CD14-positive monocyte (primary cell): ENCODE data around the gene ABCC3. TPM values are rescaled to one million over a fixed set of nuclear protein-coding genes. Genes with fewer than 3 reads are reported as not detected.

ENCODE experiments used
- DNase-seq, 3 donors: peaks; one replicate each; pipeline ENCODE4 v3.0.0-alpha.2; 2011 to 2022
- H2AFZ ChIP-seq: 2 replicates; pipeline ENCODE4 v1.6.0; 2012; ENCODE audit warnings: mild to moderate bottlenecking, low read depth, low read length, inconsistent platforms; ENCODE audit not compliant: insufficient read depth, poor library complexity, severe bottlenecking
- H3K27ac ChIP-seq, 2 donors: 1 replicate in 1 of 2; 2 replicates in 1 of 2; pipeline ENCODE4 v1.5.1; 2012 to 2013; ENCODE audit warnings: low read length in 2 of 2, control low read depth in 1 of 2, inconsistent platforms in 1 of 2, low read depth in 1 of 2, mild to moderate bottlenecking in 1 of 2
- H3K27me3 ChIP-seq, 2 donors: one replicate each; pipeline versions ENCODE4 v1.6.0 to v1.6.1; 2011 to 2013; ENCODE audit warnings: low read length in 2 of 2; ENCODE audit not compliant: control insufficient read depth in 2 of 2, insufficient read depth in 2 of 2
- H3K36me3 ChIP-seq, 2 donors: replicated peaks in 1 of 2; 1 replicate in 1 of 2; 2 replicates in 1 of 2; pipeline versions ENCODE4 v1.5.1 to v1.6.1; 2012 to 2013; ENCODE audit warnings: low read length in 2 of 2, control low read depth in 1 of 2, inconsistent platforms in 1 of 2, mild to moderate bottlenecking in 1 of 2; ENCODE audit not compliant: insufficient read depth in 2 of 2, control insufficient read depth in 1 of 2
- H3K4me1 ChIP-seq, 2 donors: 1 replicate in 1 of 2; 2 replicates in 1 of 2; pipeline versions ENCODE4 v1.5.1 to v1.6.1; 2012 to 2013; ENCODE audit warnings: low read length in 2 of 2, control low read depth in 1 of 2, inconsistent platforms in 1 of 2, mild to moderate bottlenecking in 1 of 2, moderate library complexity in 1 of 2; ENCODE audit not compliant: insufficient read depth in 2 of 2, control insufficient read depth in 1 of 2
- H3K4me2 ChIP-seq: replicated peaks from 2 replicates; pipeline ENCODE3; 2012; ENCODE audit warnings: low read length, moderate library complexity, mild to moderate bottlenecking; ENCODE audit not compliant: poor library complexity, severe bottlenecking; ENCODE audit errors: extremely low read depth
- H3K4me3 ChIP-seq, 3 experiments: fragments of 200-600 bp in 1 of 3; sonication (generic) in 1 of 3; replicated peaks in 1 of 3; 1 replicate in 2 of 3; 2 replicates in 1 of 3; pipeline ENCODE4 v1.5.1; 2011 to 2013; ENCODE audit warnings: low read length in 3 of 3, mild to moderate bottlenecking in 3 of 3, control low read depth in 2 of 3, low read depth in 2 of 3, inconsistent platforms in 1 of 3, moderate library complexity in 1 of 3
- H3K79me2 ChIP-seq: 2 replicates; pipeline ENCODE4 v1.6.0; 2012; ENCODE audit warnings: mild to moderate bottlenecking, control low read depth, inconsistent platforms, low read length, moderate library complexity; ENCODE audit not compliant: insufficient read depth
- H3K9ac ChIP-seq: 2 replicates; pipeline ENCODE4 v1.6.0; 2017; ENCODE audit warnings: low read length, mild to moderate bottlenecking; ENCODE audit not compliant: insufficient read depth, poor library complexity, severe bottlenecking
- H3K9me3 ChIP-seq, 2 donors: replicated peaks in 1 of 2; 1 replicate in 1 of 2; 2 replicates in 1 of 2; pipeline versions ENCODE4 v1.5.1 to v1.6.1; 2012 to 2013; ENCODE audit warnings: low read length in 2 of 2, control low read depth in 1 of 2; ENCODE audit not compliant: control insufficient read depth in 1 of 2, insufficient read depth in 1 of 2
- H4K20me1 ChIP-seq: 2 replicates; pipeline ENCODE4 v1.6.0; 2012; ENCODE audit warnings: mild to moderate bottlenecking, low read length, control low read depth, moderate library complexity; ENCODE audit not compliant: insufficient read depth
- H3K27ac Mint-ChIP-seq, 7 donors: one replicate each; pipeline ENCODE4 v1.8.0; 2020; ENCODE audit warnings: mild to moderate bottlenecking in 7 of 7, mixed read lengths in 7 of 7, moderate library complexity in 6 of 7, inconsistent platforms in 2 of 7
- H3K27me3 Mint-ChIP-seq, 3 donors: one replicate each; pipeline ENCODE4 v1.8.0; 2021 to 2022; ENCODE audit warnings: low read depth in 3 of 3, mild to moderate bottlenecking in 3 of 3, mixed read lengths in 3 of 3, moderate library complexity in 3 of 3, inconsistent platforms in 1 of 3
- H3K36me3 Mint-ChIP-seq, 2 donors: one replicate each; pipeline ENCODE4 v1.8.0; 2020; ENCODE audit warnings: mixed read lengths in 2 of 2, inconsistent platforms in 1 of 2, mild to moderate bottlenecking in 1 of 2
- H3K4me1 Mint-ChIP-seq: one replicate; pipeline ENCODE4 v1.8.0; 2020; ENCODE audit warnings: mild to moderate bottlenecking, mixed read lengths
- H3K4me3 Mint-ChIP-seq, 2 donors: one replicate each; pipeline ENCODE4 v1.8.0; 2020; ENCODE audit warnings: mild to moderate bottlenecking in 2 of 2, mixed read lengths in 2 of 2, moderate library complexity in 1 of 2
- H3K9me3 Mint-ChIP-seq, 7 donors: one replicate each; pipeline ENCODE4 v1.8.0; 2020 to 2022; ENCODE audit warnings: mixed read lengths in 7 of 7, mild to moderate bottlenecking in 6 of 7, moderate library complexity in 6 of 7, inconsistent platforms in 2 of 7
- WGBS: methylation state at CpG from one replicate; pipeline ENCODE4 v1.1.5; 2013; ENCODE audit warnings: missing lambda C conversion rate; ENCODE audit not compliant: insufficient coverage; 5-methylcytosine and 5-hydroxymethylcytosine counted together
- intact Hi-C, 2 donors: fragments of 100-400 bp; cut with micrococcal nuclease; formaldehyde crosslinking; loops; one replicate each; pipeline versions ENCODE4 v1.15.0 to v1.15.1; 2023
- polyA plus RNA-seq, 3 donors: library from polyadenylated mRNA; depleted of rRNA in 1 of 3; unstranded in 2 of 3; stranded (reverse) in 1 of 3; fragments of 300-500 nt in 2 of 3; fragments of >200 nt in 1 of 3; fragmentation: Illumina TruSeq in 2 of 3; gene quantifications; 1 replicate in 2 of 3; 2 replicates in 1 of 3; pipeline ENCODE4 v1.2.3, GENCODE V29; 2012 to 2021
- TF ChIP-seq, protein P1 (sequence below): fragments of 200-600 bp; IDR thresholded peaks from one replicate; pipeline ENCODE4 v1.8.0; 2022; ENCODE audit warnings: antibody characterized with exemption, mild to moderate bottlenecking

The ABCC3 gene
- polyA plus RNA-seq, 3 donors: 2.7 to 74.5 (median 11.4) TPM

DNA sequence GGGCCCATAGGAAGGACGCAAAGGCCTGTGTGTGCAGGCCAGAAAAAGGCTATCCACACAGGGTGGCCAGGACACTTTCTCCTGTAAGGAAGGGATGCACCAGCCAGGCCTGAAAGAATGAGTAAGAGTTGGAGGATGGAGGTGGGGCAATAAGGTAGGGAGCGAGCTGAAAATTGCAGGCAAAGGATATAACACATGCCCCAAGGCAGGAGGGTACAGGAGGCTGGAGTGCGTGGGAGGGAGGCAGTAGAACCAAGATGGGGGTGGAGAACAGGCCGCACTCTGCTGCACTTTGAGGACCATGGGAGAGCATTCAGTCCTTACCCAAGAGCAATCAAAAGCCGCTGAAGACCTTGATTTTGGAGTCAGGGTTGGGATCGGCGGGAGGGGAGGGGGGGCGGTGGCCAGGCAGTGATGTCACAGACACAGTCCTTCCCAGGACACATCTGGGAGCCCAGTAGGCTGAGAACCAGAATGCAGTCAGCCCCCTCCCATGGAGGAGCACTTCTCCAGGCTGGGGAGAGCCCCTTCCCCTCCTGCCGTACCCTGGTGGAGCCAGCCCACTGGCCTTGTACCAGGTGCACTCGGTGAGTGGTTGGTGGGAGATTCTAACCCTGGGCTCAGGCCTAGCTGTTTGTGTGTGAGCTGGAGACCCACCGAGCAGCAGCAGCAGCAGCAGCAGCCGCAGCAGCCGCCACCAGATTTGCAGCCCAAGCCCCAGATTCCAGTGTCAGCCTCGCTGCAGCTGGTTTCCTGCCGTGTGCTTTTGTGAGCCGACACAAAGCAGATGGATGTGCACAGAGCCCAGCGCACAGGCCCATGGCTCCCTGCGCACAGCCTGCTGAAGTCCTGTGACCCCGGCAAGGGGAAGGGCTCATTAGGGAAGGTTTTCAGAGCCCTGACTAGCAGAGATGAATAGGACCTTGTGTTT lies 55.5 kb downstream of the ABCC3 start:
- no peak overlapping the region for H3K4me2 ChIP-seq
- no peaks in the 10 kb centered on the region for H3K9me3 Mint-ChIP-seq
- H3K27me3 Mint-ChIP-seq: peaks cover 0 to 5% (median 3%) of the 10 kb centered on the region in 3 donors
- no peak overlapping the region for H3K4me3 Mint-ChIP-seq
- no peak overlapping the region for H3K9ac ChIP-seq
- H3K79me2 ChIP-seq: no peaks in the 10 kb centered on the region
- peaks cover 10% of the 10 kb centered on the region for H4K20me1 ChIP-seq
- WGBS: 94% methylated on average over 15 of the region's 19 CpGs
- H3K36me3 ChIP-seq: peaks cover 24 to 40% of the 10 kb centered on the region in 2 donors
- no peaks in the 10 kb centered on the region for H3K4me1 ChIP-seq
- TF ChIP-seq, protein P1, sequence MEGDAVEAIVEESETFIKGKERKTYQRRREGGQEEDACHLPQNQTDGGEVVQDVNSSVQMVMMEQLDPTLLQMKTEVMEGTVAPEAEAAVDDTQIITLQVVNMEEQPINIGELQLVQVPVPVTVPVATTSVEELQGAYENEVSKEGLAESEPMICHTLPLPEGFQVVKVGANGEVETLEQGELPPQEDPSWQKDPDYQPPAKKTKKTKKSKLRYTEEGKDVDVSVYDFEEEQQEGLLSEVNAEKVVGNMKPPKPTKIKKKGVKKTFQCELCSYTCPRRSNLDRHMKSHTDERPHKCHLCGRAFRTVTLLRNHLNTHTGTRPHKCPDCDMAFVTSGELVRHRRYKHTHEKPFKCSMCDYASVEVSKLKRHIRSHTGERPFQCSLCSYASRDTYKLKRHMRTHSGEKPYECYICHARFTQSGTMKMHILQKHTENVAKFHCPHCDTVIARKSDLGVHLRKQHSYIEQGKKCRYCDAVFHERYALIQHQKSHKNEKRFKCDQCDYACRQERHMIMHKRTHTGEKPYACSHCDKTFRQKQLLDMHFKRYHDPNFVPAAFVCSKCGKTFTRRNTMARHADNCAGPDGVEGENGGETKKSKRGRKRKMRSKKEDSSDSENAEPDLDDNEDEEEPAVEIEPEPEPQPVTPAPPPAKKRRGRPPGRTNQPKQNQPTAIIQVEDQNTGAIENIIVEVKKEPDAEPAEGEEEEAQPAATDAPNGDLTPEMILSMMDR: no peak
- no peak overlapping the region for H3K4me3 ChIP-seq
- H3K27ac Mint-ChIP-seq: peak overlapping the region in 1 of 7 donors; percentile 38
- intact Hi-C loops: no loop called here
- peaks cover 22 to 31% of the 10 kb centered on the region in 2 donors for H3K36me3 Mint-ChIP-seq
- H3K27me3 ChIP-seq: no peaks in the 10 kb centered on the region
- H3K27ac ChIP-seq: no peak overlapping the region
- H2AFZ ChIP-seq: no peak overlapping the region
- no peak for DNase-seq
- no peaks in the 10 kb centered on the region for H3K9me3 ChIP-seq
- no peaks in the 10 kb centered on the region for H3K4me1 Mint-ChIP-seq

DNA sequence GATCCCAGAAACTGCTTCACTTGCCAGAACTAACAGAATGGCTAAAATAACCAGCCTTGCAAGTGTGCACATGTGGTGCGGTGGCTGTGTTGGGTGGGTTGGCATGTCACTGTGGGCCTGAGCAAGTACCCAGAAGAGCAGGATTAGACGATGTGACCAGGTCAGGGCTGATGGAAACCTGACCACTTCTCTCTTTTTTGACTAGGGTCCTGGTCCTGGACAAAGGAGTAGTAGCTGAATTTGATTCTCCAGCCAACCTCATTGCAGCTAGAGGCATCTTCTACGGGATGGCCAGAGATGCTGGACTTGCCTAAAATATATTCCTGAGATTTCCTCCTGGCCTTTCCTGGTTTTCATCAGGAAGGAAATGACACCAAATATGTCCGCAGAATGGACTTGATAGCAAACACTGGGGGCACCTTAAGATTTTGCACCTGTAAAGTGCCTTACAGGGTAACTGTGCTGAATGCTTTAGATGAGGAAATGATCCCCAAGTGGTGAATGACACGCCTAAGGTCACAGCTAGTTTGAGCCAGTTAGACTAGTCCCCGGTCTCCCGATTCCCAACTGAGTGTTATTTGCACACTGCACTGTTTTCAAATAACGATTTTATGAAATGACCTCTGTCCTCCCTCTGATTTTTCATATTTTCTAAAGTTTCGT lies 56.3 kb downstream of the ABCC3 start:
- Histone ChIP-seq H3K9me3 (no peaks in the 10 kb centered on the region), H3K9ac (no peak overlapping the region), H3K4me3 (no peak overlapping the region), H3K36me3 (peaks cover 32 to 48% of the 10 kb centered on the region in 2 donors), H3K4me1 (no peaks in the 10 kb centered on the region), H3K4me2 (no peak overlapping the region), H3K79me2 (no peaks in the 10 kb centered on the region), H4K20me1 (peaks cover 15% of the 10 kb centered on the region), H3K27me3 (no peaks in the 10 kb centered on the region), H2AFZ (no peak overlapping the region), H3K27ac (no peak overlapping the region)
- H3K36me3 Mint-ChIP-seq: peaks cover 30 to 39% of the 10 kb centered on the region in 2 donors
- no peaks in the 10 kb centered on the region for H3K9me3 Mint-ChIP-seq
- intact Hi-C loops: no loop called here
- TF ChIP-seq, protein P1: no peak
- DNase-seq: no peak
- no peak overlapping the region for H3K27ac Mint-ChIP-seq
- WGBS: 89% methylated on average over 8 of the region's 9 CpGs
- peaks cover 0 to 5% (median 0%) of the 10 kb centered on the region in 3 donors for H3K27me3 Mint-ChIP-seq
- H3K4me1 Mint-ChIP-seq: no peaks in the 10 kb centered on the region
- H3K4me3 Mint-ChIP-seq: no peak overlapping the region
